Activated CD8-positive, alpha-beta memory T cell treated with anti-CD3 and anti-CD28 coated beads, Interleukin-2, amount 50 U/mL, for 4 hours (primary cell): ENCODE results near the gene NEK7.

Experiments
- DNase-seq: peaks from one replicate; pipeline ENCODE4 v3.0.0-alpha.2; 2020

Gene NEK7

GRCh38 chr1:198264282-198264681 is 107.5 kb downstream of the NEK7 start:
- DNase-seq, result no peak

DNA sequence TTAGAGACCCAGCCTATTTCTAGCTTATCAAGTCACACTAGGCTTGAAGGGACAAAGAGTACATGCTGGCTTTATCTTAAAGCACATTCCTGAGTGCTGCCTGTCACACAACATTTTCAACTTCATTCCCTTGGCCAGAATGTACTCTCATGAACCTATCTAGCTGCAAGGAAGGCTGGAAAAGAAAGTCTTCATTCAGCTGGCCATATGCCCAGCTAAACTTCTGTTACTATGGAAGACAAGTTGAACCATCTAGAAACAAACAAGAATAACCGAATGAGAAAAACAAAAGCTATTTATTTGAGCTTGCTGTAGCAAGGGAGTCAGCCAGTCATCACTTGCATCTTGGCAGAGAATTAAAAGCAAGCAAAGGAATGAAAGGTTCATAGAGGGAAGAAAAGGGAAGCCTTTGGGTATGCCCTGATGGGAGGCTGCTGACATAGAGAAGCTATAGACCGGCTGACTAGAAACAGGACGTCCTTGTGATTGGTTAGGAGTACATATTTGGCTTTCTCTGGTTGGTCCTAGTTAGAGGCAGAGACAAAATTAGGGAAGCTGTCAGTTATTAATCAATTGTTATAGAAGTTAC is 108.4 kb downstream of the NEK7 start:
- DNase-seq, result no peak

GRCh38 chr1:198267056-198267455 is 110.3 kb downstream of the NEK7 start:
- no peak for DNase-seq

- no peak for DNase-seq
Measured at GRCh38 chr1:198267921-198268320, 111.1 kb downstream of the NEK7 start.

GRCh38 chr1:198268784-198269645 is 112.2 kb downstream of the NEK7 start:
- no peak for DNase-seq

DNA sequence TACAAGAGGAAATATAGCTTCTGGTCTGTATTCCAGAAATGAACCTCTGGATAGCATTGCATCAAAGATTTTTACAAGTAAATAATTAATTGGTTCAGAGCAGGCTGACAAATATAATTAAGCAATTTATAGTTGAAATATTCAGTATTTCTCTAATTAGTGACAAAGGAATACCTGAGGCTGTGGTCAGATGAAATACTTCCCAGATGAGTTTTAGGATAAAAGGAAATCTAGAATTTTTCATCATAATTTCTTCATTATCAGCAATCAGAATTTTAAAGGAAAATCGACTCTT is 112.8 kb downstream of the NEK7 start:
- no peak for DNase-seq

DNA sequence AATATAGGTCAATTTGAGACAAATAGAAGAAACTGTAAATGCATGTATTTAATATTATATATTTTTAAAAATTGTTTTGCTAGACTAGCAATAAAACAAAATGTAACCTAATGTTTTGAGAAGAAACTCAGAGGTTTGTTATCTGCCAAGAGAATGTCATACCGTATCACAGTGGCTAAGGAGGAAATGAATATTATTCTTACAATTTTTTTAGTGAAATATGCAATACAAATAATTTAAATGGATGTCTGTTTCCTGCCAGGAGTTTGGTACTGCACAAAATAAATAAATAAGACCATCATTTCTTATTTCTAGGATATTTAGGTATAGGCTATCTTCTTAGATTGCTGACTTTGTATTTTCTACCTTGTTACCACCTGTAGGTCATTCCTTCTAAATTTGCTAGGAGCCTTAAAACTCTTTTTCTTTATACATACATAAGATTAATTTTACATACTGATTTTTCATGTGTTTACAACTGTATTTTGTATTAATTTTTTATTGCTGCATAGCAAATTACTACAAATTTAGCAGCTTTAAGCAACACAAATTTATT is 113.6 kb downstream of the NEK7 start:
- DNase-seq, result no peak

GRCh38 chr1:198271467-198271866 is 114.7 kb downstream of the NEK7 start:
- no peak for DNase-seq

GRCh38 chr1:198272492-198272891 is 115.7 kb downstream of the NEK7 start:
- DNase-seq, result no peak

DNA sequence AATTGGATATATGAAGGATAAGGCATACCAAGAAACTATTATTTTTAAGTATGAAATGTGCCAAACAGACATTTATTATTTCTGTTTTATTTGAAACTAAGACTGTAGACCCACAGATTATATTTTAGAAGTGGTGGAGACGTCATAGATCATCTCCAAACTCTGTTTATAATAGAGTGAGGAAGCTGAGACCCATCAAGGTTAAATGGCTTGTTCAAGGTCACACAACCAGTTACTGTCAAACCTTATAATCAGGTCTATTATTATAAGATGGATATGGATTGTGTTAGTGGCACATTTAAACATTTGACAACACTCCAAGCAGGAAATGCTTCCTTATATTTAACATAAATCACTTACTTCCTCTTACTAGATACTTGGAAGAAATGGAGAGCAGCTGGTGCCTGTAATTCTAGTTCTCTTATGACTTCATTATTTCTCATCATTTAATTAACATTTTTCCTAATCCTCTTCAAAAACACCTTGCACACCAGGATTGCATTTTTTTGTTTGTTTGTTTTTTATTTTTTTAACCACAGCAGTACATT is 117.0 kb downstream of the NEK7 start:
- no peak for DNase-seq

DNA sequence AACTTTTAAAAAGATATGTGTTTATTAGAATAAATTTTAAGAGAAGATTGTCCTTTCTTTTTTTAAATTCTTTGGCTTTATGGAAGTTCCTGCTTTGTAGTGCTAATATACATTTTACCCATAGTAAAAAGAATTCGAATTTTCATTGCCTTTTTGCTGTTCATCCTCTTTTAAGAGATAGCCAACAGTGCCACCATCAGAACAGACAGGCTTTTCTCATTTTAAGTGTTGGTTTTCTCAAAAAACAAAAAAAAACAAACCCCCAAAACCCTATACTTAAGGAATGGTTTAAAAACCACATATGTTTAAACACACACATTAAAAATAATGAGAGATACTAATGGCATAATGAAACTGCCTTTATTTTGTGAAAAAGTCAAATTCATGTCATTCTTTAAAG is 118.8 kb downstream of the NEK7 start:
- no peak for DNase-seq

DNA sequence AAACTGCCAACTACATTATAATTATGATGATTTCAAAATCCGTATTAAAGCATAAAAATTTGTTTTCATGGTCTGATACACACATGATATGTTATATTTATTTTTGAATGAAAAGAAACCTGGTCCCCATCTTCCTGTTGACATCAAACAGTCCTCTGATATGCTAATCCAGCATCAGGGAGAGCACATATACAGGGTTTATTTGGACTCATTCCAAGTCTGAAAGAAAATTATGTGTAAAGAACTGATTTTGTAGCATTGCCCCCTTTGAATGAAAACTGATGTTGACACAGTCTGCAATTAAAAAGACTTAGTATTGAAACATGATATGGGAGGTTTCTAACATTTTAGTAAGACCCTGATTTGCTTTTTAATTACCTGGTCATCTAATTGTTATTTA is 119.4 kb downstream of the NEK7 start:
- DNase-seq, result no peak

- DNase-seq, result no peak
Measured at GRCh38 chr1:198278943-198279342, 122.1 kb downstream of the NEK7 start.

DNA sequence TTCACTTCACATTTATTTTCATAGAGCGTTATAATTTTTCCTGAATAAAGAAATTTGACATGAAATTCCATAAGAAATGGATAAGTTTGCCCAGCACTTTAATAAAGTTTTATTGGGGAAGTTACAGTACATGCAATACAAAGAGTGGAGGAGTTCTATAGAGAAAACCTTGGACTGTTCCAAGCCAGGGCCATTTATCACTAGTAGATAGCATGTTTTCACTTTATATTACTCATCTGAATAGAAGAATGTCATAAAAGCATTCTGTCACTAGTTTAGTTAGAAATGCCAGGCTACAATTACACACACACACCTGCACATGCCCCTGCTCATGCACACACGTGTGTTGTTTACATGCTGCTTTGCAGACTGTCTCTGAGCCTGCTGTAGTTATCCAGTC is 123.3 kb downstream of the NEK7 start:
- DNase-seq, result no peak

DNA sequence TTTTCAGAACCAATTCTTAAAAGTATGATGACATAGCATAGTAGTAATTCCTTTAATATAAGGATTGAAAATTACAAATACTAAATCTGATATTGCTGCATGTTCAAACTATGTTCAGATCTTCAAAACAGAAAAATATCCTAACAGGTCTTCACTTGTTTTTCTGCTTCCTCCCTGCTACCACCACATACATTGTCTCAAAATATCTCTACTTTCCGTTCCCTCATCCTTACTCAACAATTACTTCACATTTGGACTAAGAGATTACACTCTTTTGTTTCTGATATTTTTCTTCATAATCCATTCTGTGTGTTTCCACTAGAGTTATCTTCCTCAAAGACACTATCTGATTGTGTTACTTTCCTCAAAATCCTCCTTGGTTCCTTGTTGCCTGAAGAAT is 125.1 kb downstream of the NEK7 start:
- DNase-seq, result no peak

GRCh38 chr1:198283222-198283621 is 126.4 kb downstream of the NEK7 start:
- no peak for DNase-seq

DNA sequence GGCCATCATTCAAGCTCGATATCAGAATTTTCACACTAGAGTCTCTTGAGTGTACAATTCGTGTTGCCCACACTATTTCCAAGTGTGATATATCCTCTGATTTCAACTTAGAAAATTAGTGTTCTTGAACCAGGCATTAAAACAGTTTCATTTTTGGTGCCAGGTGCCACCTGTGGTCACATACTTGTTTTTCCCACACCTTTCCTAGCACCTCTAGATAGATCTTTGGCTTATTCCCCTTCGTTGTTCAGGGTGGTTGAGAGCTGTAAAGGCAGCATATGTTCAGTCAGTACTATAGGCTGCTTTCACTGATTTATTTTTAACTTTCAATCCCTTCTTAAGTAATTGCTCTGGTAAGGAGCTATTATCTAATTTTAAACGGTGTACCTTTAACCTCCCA is 131.1 kb downstream of the NEK7 start:
- DNase-seq, result no peak

GRCh38 chr1:198290089-198290683 is 133.4 kb downstream of the NEK7 start:
- DNase-seq, result no peak

- no peak for DNase-seq
Measured at GRCh38 chr1:198291036-198291435, 134.2 kb downstream of the NEK7 start.

GRCh38 chr1:198291924-198292323 is 135.1 kb downstream of the NEK7 start:
- no peak for DNase-seq

DNA sequence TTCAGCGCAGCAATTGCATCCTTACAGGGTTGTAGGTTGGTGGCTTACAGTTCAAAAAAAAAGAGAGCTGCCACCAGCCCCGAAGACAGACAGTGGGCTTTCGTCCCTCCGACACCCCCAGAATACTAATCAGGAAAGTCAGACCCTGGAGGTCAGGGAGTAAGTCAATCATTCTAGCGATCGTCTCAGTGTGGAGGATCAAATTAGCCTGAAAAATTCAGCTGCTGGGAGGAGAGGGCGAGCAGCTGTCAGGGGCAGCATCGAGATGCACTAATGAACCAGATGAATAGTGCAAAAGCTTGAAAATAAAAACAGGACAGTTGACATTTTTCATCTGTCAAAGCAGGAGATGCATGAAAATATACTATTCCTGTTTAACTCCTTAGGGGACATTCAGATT is 138.4 kb downstream of the NEK7 start:
- no peak for DNase-seq

DNA sequence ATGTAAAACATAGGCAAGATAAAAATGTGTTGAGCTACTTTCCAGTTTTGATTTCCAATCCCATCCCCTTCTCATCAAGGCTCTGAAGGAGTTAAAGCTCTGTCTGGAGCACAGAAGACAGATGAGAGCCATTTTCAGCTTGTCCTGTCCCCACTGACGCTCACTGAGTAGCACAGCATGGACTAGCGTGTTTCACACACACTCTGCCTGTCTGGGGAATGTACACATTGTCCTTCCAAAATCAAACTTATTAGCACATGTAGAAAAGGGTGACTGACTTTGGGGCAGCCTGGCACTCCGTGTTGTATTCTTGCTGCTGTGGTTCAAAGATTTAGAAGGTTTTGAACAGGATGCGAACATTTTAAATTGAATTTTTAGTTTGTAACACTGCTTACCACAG is 139.2 kb downstream of the NEK7 start:
- no peak for DNase-seq

GRCh38 chr1:198297281-198297680 is 140.5 kb downstream of the NEK7 start:
- no peak for DNase-seq

DNA sequence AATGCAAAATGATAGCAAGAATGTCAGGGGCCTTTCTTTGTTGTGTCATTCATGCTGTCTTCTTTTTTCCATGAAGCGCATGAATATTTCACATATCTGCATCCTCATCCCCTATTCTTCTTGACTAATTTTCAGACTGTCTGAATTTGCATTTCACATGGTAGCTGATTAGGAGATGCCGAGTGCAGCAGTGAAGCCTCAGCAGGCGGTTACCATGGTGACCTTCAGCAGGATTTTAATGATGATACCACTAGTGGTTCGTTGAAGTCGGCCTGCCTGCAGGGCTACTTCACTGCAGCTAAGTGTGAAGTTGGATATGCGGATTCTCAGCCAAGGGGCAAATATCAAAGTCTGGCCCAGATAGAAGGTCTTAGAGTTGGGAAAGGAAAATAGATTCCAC is 141.8 kb downstream of the NEK7 start:
- no peak for DNase-seq
